Calu3 (cell line): Measurements from ENCODE around the gene CAPN8. TPM values are rescaled to one million over a fixed set of nuclear protein-coding genes. Genes with fewer than 3 reads are reported as not detected.
"Not testable (repeated sequence)": the region's sequence is repeated elsewhere in the genome, so short reads cannot be mapped to it uniquely, and the experiment has no call there.

Source experiments
- BruUV-seq: library from RNA; stranded (reverse); fragments of 400-500 nt; replicated peaks from 2 replicates; lab custom pipeline; 2021; lab: Mats Ljungman, UMichigan
- CTCF ChIA-PET: fragments of 300-600 bp; sonication (Branson Sonifier 250); formaldehyde crosslinking; loops from one replicate; lab custom pipeline; 2022; ENCODE audit warnings: antibody characterized with exemption; lab: Charles Lee
- DNase-seq: peaks from one replicate; pipeline ENCODE4 v3.0.0; 2022
- H3K27ac Mint-ChIP-seq: one replicate; pipeline ENCODE4 v1.8.0; 2022; ENCODE audit warnings: mixed read lengths; ENCODE audit not compliant: unreplicated experiment
- H3K27me3 Mint-ChIP-seq: one replicate; pipeline ENCODE4 v1.8.0; 2022; ENCODE audit warnings: mixed read lengths; ENCODE audit not compliant: unreplicated experiment
- H3K36me3 Mint-ChIP-seq: one replicate; pipeline ENCODE4 v1.8.0; 2022; ENCODE audit warnings: mild to moderate bottlenecking, moderate library complexity, mixed read lengths; ENCODE audit not compliant: insufficient read depth, unreplicated experiment
- H3K4me1 Mint-ChIP-seq: one replicate; pipeline ENCODE4 v1.8.0; 2022; ENCODE audit warnings: mild to moderate bottlenecking, low read depth, mixed read lengths; ENCODE audit not compliant: unreplicated experiment
- H3K4me3 Mint-ChIP-seq: one replicate; pipeline ENCODE4 v1.8.0; 2022; ENCODE audit warnings: mild to moderate bottlenecking, low read depth, moderate library complexity, mixed read lengths; ENCODE audit not compliant: unreplicated experiment
- H3K9me3 Mint-ChIP-seq: one replicate; pipeline ENCODE4 v1.8.0; 2022; ENCODE audit warnings: low read depth, mixed read lengths; ENCODE audit not compliant: unreplicated experiment
- intact Hi-C: fragments of 100-400 bp; cut with micrococcal nuclease; formaldehyde crosslinking; loops from one replicate; pipeline ENCODE4 v1.10.0; 2022; ENCODE audit not compliant: unreplicated experiment
- total RNA-seq: library from RNA; stranded (reverse); gene quantifications from 2 replicates; pipeline ENCODE4 v1.2.3, GENCODE V29; 2022
- TF ChIP-seq, protein P1 (sequence below): fragments of 200-600 bp; IDR thresholded peaks from one replicate; pipeline ENCODE4 v1.8.0; 2022; ENCODE audit warnings: antibody characterized with exemption; ENCODE audit not compliant: unreplicated experiment

CAPN8 gene
- total RNA-seq, 1 experiment from 2014 or later, result 108 TPM

DNA sequence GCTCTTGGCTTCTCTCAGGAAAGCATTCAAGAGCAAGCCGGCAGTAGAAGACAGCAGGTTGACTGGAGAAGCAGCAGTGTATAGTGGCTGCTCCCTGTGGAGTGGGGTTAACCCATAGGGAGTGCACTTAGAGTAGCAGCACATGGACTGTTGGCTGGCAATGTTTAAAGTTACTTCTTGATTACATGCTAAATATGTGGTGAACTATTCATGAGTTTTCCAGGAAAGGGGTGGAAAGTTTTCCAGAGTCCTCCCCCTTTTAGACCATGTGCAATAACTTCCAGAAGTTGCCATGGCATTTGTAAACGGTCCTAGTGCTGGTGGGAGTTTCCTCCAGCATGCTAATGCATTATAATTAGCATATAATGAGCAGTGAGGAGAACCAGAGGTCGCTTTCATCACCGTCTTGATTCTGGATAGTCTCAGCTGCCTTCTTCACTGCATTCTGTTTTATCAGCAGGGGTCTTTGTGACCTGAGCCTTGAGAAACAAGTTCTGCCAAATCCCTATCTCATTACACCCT lies 140.5 kb downstream of the CAPN8 start:
- Mint-ChIP-seq H3K27me3 (peaks cover 52% of the 10 kb centered on the region), H3K36me3 (no peaks in the 10 kb centered on the region), H3K4me3 (no peak overlapping the region), H3K4me1 (no peaks in the 10 kb centered on the region), H3K9me3 (no peaks in the 10 kb centered on the region), H3K27ac (no peak overlapping the region)
- intact Hi-C loops, result no loop called here
- DNase-seq, result no peak
- TF ChIP-seq, protein P1, sequence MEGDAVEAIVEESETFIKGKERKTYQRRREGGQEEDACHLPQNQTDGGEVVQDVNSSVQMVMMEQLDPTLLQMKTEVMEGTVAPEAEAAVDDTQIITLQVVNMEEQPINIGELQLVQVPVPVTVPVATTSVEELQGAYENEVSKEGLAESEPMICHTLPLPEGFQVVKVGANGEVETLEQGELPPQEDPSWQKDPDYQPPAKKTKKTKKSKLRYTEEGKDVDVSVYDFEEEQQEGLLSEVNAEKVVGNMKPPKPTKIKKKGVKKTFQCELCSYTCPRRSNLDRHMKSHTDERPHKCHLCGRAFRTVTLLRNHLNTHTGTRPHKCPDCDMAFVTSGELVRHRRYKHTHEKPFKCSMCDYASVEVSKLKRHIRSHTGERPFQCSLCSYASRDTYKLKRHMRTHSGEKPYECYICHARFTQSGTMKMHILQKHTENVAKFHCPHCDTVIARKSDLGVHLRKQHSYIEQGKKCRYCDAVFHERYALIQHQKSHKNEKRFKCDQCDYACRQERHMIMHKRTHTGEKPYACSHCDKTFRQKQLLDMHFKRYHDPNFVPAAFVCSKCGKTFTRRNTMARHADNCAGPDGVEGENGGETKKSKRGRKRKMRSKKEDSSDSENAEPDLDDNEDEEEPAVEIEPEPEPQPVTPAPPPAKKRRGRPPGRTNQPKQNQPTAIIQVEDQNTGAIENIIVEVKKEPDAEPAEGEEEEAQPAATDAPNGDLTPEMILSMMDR, result no peak
- CTCF ChIA-PET, result no interaction called here
- no TSS peak for BruUV-seq

GRCh38 chr1:223521150-223521549 lies 144.4 kb downstream of the CAPN8 start:
- intact Hi-C loops, result no loop called here
- no peak overlapping the region for H3K4me3 Mint-ChIP-seq
- CTCF ChIA-PET, result interaction anchor here (0.7 kb wide), 1 partner anchor 20 kb away, joined by 4 read pairs; no protein-coding TSS in a partner anchor

DNA sequence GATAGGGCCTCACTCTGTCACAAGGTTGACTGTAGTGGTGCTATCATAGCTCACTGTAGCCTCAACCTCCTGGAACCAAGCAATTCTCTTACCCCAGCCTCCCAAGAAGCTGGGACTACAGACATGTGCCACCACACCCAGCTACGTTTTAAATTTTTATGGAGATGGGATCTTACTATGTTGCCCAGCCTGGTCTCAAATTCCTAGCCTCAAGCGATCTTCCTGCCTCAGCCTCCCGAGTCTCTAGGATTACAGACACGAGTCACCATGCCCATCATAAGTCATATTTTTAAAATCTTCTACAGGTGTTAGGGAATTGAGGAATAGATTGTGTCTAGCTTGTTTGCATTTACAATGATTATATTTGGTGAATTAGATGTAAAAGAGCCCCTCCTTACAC lies 145.3 kb downstream of the CAPN8 start:
- intact Hi-C loops, result no loop called here
- Mint-ChIP-seq H3K4me1 (no peaks in the 10 kb centered on the region), H3K4me3 (no peak overlapping the region), H3K36me3 (no peaks in the 10 kb centered on the region), H3K27ac (no peak overlapping the region), H3K27me3 (peaks cover 65% of the 10 kb centered on the region), H3K9me3 (peaks cover 4% of the 10 kb centered on the region)
- CTCF ChIA-PET, result interaction anchor here (0.7 kb wide), 1 partner anchor 21 kb away, joined by 4 read pairs; no protein-coding TSS in a partner anchor
- no TSS peak for BruUV-seq
- TF ChIP-seq, protein P1, result no peak
- DNase-seq, result no peak

More at GRCh38 chr1:223521150-223521549, 144.4 kb downstream of the CAPN8 start:
- Mint-ChIP-seq H3K4me1 (no peaks in the 10 kb centered on the region), H3K36me3 (no peaks in the 10 kb centered on the region), H3K27me3 (peaks cover 55% of the 10 kb centered on the region), H3K27ac (no peak overlapping the region), H3K9me3 (peaks cover 4% of the 10 kb centered on the region)
- DNase-seq, result no peak
- TF ChIP-seq, protein P1, result no peak
- BruUV-seq, result no TSS peak

GRCh38 chr1:223519116-223519515 lies 146.4 kb downstream of the CAPN8 start:
- Mint-ChIP-seq H3K27me3 (peaks cover 76% of the 10 kb centered on the region), H3K27ac (no peak overlapping the region), H3K36me3 (no peaks in the 10 kb centered on the region), H3K9me3 (peaks cover 4% of the 10 kb centered on the region), H3K4me1 (no peaks in the 10 kb centered on the region), H3K4me3 (no peak overlapping the region)
- intact Hi-C loops, result no loop called here
- BruUV-seq, result no TSS peak
- DNase-seq, result no peak
- CTCF ChIA-PET, result interaction anchor here (0.6 kb wide), 2 partner anchors 243 to 368 kb away, joined by 3 to 4 read pairs; no protein-coding TSS in a partner anchor
- TF ChIP-seq, protein P1, result no peak

GRCh38 chr1:223518553-223518952 lies 146.9 kb downstream of the CAPN8 start:
- intact Hi-C loops, H3K36me3 Mint-ChIP-seq, CTCF ChIA-PET, H3K27ac Mint-ChIP-seq, DNase-seq, H3K4me1 Mint-ChIP-seq, H3K9me3 Mint-ChIP-seq, H3K4me3 Mint-ChIP-seq, BruUV-seq: not testable (repeated sequence)
- H3K27me3 Mint-ChIP-seq, result peaks cover 79% of the 10 kb centered on the region
